ENCODE results near the gene SOAT2.

Gene SOAT2

DNA sequence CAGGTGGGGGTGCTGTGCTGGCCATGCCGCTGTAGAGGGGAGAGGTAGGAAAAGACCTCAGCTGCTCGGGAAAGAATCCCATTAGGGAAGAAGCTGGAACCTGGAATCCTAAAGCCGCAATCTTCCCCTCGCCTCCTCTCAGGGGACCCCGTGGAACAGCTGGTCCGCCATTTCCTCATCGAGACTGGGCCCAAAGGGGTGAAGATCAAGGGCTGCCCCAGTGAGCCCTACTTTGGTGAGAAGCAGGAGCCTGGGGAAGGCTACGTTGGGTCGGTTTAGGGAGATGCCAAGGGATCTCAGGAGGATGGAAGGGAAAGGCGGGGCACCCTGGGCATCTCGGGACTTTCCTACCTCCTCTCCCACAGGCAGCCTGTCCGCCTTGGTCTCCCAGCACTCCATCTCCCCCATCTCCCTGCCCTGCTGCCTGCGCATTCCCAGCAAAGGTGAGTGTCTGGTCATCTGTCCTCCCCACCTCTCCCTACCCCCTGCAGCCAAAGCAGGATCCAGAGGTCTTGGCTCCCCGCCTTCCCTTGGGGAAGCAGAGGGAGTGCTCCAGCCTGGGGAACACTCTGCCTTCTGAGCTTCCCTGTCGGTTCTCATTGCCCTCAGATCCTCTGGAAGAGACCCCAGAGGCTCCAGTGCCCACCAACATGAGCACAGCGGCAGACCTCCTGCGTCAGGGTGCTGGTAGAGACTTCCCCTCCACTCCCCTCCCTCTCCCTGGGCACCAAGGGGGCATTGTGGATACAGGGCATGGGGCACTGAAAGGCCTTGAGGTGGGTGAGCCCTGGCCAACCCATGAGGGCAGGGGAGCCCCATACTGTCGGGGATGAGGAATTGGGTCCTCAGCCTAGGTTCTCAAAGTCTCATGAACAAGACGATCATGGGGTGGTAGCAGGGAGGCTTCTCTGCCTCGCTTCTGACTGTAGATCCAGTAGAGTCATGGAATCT, 41.0 kb upstream of the SOAT2 start:
- Mint-ChIP-seq H3K27ac (no peak overlapping the region), H3K9me3 (no peaks in the 10 kb centered on the region), H3K27me3 (ENCODE audit: low read depth) (no peaks in the 10 kb centered on the region), H3K4me1 (ENCODE audit: low read depth) (peaks cover 2% of the 10 kb centered on the region), H3K36me3 (ENCODE audit: low read depth) (peaks cover 16% of the 10 kb centered on the region), H3K4me3 (no peak overlapping the region)
- no peak for DNase-seq (ENCODE audit: low spot score)

DNA sequence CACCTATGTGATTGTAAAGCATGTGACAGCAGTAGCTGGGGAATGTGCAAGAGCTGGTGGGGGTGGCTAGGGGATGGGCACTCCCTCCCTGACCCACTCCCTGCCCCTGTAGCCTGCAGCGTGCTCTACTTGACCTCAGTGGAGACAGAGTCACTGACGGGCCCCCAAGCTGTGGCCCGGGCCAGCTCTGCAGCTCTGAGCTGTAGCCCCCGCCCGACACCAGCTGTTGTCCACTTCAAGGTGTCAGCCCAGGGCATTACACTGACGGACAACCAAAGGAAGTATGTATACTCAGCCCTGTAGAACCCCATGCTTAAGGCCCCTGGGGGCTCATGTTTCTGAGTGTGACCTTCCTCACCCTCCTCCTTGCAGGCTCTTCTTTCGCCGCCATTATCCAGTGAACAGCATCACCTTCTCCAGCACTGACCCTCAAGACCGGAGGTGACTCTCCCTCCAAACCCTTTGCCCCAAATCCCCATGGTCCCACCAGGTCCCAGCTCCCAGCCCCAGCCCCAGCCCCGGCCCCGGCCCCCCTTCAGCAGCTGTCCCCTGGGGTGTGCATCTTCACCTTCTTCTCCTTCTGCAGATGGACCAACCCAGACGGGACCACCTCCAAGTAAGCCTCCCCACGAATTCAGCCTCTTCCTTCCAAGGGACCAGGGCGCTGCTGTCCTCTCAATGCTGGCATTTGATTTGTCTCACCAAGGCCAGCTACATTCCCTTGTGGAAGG, 40.1 kb upstream of the SOAT2 start:
- DNase-seq (ENCODE audit: low spot score) = no peak
- H3K27me3 Mint-ChIP-seq (ENCODE audit: low read depth) = no peaks in the 10 kb centered on the region
- no peak overlapping the region for H3K27ac Mint-ChIP-seq
- H3K36me3 Mint-ChIP-seq (ENCODE audit: low read depth) = peaks cover 16% of the 10 kb centered on the region
- no peak overlapping the region for H3K4me3 Mint-ChIP-seq
- no peaks in the 10 kb centered on the region for H3K9me3 Mint-ChIP-seq
- peaks cover 2% of the 10 kb centered on the region for H3K4me1 Mint-ChIP-seq (ENCODE audit: low read depth)

DNA sequence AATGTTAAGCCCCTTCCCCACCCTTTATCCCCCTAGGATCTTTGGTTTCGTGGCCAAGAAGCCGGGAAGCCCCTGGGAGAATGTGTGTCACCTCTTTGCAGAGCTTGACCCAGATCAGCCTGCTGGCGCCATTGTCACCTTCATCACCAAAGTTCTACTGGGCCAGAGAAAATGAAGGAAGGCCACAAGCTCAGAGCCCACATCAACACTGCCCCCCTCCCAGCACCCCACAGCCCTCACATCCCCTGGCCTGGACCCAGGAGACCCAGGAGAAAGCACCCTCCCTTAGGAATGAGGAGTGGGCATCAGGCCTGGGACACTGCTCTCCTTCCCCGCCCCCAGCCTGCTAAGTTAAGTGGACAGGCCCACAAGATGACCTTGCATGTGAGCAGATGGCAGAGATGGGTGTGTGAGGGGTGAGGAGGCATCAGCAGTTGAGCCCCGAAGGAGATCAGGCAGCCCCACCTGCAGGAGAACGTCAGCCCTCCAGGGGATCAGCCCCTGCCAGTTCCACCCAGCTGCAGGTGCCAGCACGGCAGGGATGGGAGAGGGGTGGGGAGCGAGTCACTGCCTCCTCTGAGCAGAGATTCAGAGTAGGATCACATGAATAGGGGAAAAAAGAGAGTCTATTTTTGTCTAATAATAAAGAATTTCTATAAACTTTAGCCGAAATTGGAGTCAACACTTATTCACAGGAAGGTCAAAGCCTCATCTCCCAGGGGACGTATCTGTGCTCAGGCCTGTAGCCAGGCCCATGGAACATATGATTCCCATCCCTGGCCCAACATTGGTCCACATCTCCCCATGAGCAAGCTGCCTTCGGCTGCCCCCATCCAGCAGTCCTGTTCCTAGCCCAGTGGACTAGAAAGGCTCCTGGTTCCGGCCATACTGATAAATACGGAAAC, 39.3 kb upstream of the SOAT2 start:
- H3K4me3 Mint-ChIP-seq = no peak overlapping the region
- peaks cover 2% of the 10 kb centered on the region for H3K4me1 Mint-ChIP-seq (ENCODE audit: low read depth)
- H3K36me3 Mint-ChIP-seq (ENCODE audit: low read depth) = peaks cover 16% of the 10 kb centered on the region
- no peaks in the 10 kb centered on the region for H3K9me3 Mint-ChIP-seq
- no peak for DNase-seq (ENCODE audit: low spot score)
- no peak overlapping the region for H3K27ac Mint-ChIP-seq
- no peaks in the 10 kb centered on the region for H3K27me3 Mint-ChIP-seq (ENCODE audit: low read depth)

DNA sequence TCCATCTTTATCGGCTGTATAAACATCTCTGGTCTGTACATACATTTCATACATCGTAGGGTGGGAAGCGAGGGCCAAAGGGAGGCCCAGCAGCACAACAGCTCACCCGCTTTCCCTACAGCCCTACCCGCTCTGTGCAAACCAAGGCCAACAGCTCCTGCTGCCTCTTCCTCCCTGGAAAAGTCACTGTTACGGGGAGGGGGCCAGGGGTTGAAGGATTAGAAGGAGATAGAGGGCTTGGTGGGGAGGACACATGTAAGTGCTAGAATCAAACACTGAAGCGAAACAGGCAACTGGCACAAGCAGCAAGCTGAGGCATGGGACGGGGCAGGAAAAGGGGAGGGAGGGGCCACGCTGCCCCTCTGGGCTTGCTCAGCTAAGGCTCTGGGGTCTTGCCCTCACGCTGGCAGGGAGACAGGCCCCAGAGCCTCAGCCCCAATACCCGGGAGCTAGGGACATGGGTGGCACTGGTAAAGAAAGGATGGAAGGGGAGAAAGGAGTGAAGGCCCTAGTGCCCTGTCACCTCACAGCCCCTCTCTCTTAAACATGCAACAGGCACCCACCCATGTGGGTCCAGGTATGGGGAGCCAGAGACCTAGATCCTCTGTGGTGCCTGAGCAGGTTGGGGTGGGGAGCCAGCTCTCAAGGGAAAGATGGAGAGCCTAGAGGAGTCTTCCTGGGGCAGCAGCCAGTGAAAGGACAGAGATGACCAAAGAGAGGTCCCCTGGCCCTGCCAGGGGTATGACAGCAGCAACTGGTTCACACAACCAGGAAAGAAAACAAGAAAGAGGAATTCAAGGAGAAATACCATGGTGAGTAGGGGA, 38.5 kb upstream of the SOAT2 start:
- no peak for DNase-seq (ENCODE audit: low spot score)
- Mint-ChIP-seq H3K9me3 (no peaks in the 10 kb centered on the region), H3K4me1 (ENCODE audit: low read depth) (peaks cover 2% of the 10 kb centered on the region), H3K27me3 (ENCODE audit: low read depth) (no peaks in the 10 kb centered on the region), H3K27ac (no peak overlapping the region), H3K4me3 (no peak overlapping the region), H3K36me3 (ENCODE audit: low read depth) (peaks cover 16% of the 10 kb centered on the region)

DNA sequence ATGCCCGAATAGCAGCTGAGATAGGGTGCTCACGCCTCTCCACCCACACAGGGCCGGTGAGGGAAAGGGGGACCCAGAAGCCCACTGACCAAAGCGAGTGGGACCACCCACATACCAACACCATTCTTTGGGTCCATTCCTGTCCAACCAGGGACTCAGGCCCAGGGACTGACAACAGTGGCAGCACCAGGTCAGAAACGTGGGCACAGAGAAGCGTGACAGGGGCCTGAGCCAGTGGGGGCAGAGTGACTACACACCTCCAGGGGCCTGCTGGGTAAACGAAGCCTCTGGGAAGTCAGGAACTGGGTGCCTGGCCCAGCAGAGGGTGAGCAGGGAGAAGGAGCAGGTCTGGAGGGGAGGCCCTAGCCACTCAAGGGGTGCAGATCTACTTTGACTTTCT, 37.8 kb upstream of the SOAT2 start:
- Mint-ChIP-seq H3K36me3 (ENCODE audit: low read depth) (peaks cover 16% of the 10 kb centered on the region), H3K27me3 (ENCODE audit: low read depth) (no peaks in the 10 kb centered on the region), H3K4me1 (ENCODE audit: low read depth) (peaks cover 2% of the 10 kb centered on the region), H3K27ac (no peak overlapping the region), H3K9me3 (no peaks in the 10 kb centered on the region), H3K4me3 (no peak overlapping the region)
- DNase-seq (ENCODE audit: low spot score) = no peak

DNA sequence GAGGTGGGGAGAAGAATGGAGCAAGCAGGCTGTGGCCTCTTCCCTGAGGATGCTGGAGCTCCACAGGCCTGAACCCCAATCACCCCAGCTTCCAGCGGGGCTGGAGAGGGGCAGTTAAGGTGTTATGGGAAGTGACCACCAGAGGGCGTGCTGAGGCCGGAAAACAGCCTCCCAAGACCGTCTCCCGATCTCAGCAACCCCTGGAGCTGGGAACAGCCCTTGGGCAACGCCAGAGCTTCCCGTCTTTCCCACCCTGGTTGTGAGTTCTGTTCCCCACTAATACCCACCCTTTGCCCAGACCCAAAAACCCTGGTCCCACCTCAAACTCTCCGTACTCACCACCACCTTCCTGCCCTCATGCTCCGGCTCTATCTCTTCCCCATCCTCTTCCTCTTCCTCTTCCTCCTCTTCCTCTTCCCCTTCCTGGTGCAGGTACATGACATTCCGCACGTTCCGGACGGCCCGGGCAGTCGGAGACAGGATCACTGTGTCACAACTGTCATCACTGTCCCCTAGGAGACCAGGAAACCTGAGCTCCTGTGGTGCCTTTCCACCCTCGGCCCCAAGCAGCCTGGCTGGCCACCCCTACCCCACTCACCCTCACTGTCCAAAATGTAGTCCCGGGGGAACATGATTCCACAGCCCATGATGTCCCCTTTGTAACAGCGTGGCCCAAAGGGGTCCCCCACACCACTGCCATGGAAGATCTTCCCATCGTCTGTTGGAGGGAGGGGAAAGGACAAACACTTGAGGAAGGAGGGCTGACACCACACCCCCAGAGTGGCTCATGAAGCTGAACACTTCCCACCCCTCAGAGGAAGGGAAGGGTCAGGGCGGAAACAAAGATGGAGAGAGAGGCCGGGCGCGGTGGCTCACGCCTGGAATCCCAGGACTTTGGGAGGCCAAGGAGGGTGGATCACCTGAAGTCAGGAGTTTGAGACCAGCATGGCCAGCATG, 37.0 kb upstream of the SOAT2 start:
- H3K27ac Mint-ChIP-seq = no peak overlapping the region
- peak; percentile 39 for DNase-seq (ENCODE audit: low spot score)
- no peak overlapping the region for H3K4me3 Mint-ChIP-seq
- peaks cover 2% of the 10 kb centered on the region for H3K4me1 Mint-ChIP-seq (ENCODE audit: low read depth)
- peaks cover 22% of the 10 kb centered on the region for H3K36me3 Mint-ChIP-seq (ENCODE audit: low read depth)
- H3K27me3 Mint-ChIP-seq (ENCODE audit: low read depth) = no peaks in the 10 kb centered on the region
- no peaks in the 10 kb centered on the region for H3K9me3 Mint-ChIP-seq

DNA sequence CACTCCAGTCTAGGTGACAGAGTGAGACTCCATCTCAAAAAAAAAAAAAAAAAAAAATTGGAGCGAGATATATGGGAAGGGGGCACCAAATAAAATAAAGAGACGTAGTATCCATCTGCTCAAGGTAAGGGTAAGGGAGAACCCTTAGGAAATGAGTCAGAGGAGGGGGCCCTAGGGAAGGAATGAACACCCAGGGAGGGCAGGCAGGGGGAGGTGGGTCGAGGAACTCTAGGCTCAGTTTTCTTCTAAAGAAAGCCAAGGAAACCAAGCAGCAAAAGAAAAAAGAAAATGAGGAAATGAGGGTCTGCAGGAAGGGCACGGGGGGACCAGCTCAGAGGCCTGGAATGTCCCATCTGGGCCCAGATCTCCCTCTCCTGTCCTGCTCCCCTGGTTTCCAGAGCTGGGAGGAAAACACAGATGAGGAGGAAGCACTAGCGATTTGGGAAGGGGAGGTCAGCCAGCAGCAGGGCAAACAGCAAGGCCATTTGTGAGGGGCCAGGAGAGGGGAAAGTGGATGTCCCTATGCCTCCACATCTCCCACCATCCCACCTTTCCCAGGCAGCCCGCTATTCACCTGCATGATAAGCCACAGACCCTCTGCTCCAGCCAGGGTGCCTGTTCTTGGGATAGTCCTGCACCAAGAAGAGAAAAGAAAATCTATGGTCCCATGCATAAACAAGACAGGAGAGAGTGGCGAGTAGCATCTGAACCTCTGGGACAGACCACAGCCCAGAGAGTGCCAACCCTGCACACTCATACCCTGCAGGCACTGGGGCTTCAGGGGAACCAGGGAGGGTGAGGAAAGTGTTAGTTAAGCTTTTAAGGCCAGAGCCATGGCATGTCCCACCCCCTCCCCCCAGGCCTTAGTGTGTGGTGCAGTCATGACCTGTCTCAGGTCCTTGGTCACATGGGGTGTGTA, 36.0 kb upstream of the SOAT2 start:
- peaks cover 2% of the 10 kb centered on the region for H3K4me1 Mint-ChIP-seq (ENCODE audit: low read depth)
- no peaks in the 10 kb centered on the region for H3K27me3 Mint-ChIP-seq (ENCODE audit: low read depth)
- H3K27ac Mint-ChIP-seq = no peak overlapping the region
- peaks cover 25% of the 10 kb centered on the region for H3K36me3 Mint-ChIP-seq (ENCODE audit: low read depth)
- no peak for DNase-seq (ENCODE audit: low spot score)
- no peaks in the 10 kb centered on the region for H3K9me3 Mint-ChIP-seq
- H3K4me3 Mint-ChIP-seq = no peak overlapping the region

DNA sequence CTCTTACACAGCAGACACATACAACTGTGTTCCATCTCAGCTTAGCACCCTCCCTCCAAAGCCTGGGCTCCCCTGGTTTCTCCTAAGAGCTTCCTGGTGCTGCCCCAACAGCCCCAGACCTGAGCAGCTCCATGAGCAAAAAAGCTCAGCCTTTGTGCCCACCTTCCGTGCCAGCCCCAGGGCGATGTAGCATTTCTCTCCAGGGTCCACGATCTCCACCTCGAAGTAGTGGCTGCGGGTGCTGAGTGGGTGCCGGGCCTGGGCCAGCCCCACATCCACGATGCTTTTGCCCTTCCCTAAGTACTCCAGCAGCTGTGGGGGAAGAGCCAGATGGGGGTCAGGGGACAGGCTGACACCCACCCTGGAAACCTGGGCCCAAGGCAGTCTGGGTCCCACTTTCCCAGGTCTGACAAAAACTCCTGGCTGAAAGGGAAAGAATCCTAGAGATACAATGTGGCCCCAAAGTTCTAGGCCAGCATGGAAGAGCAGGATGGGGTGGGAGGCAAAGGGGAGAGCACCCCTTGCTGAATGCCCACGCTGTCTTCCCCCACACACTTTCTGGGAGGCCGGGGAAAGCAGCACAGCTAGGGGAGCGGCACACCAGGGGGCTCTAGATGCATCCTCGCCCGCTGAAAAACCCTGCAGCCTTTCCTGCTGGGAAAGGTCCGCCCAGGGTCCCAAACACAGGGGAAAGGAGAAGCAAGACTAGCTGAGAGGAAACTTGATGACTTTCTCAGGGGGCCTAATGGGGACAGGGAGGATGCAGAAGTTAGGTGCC, 35.1 kb upstream of the SOAT2 start:
- DNase-seq (ENCODE audit: low spot score) = no peak
- H3K27ac Mint-ChIP-seq = no peak overlapping the region
- peaks cover 30% of the 10 kb centered on the region for H3K36me3 Mint-ChIP-seq (ENCODE audit: low read depth)
- H3K27me3 Mint-ChIP-seq (ENCODE audit: low read depth) = no peaks in the 10 kb centered on the region
- H3K4me3 Mint-ChIP-seq = no peak overlapping the region
- H3K9me3 Mint-ChIP-seq = no peaks in the 10 kb centered on the region
- peaks cover 2% of the 10 kb centered on the region for H3K4me1 Mint-ChIP-seq (ENCODE audit: low read depth)

DNA sequence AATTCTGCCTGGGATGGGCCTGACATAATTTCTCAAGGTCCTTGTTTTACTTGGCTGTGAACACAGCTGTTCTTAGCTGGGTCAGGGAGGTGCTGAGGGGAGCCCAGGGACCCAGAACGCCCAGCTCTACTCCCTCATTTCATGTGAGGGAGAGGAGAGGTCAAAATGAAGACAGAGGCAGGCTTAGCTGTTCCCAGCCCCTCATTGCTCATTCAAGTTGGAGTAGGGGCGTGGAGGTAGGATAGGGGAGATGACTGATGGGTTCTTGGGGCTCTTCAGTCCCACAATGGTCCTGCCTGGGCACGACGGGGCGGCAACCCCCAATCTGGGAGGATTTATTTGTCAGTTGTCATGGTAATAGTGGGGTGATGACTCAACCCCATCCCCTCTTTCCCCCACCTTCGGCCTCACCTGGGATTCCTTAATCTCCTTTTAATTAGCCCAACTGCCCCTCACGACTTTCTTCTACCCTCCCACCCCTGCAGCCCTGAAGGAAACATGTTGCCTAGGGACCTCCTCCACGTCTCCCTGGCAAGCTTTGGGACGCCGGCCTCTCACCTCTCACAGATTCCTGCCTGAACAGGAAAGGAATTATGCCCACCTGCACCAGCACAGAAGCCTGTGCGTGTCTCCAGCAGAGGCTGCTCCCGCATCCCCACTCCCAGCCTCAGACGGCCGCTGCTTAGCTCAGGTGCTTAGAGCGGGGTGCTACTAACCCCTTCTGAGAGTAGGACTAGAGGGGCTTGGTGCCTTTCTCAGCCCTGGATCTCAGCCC, 34.3 kb upstream of the SOAT2 start:
- Mint-ChIP-seq H3K4me3 (no peak overlapping the region), H3K9me3 (no peaks in the 10 kb centered on the region), H3K27me3 (ENCODE audit: low read depth) (no peaks in the 10 kb centered on the region), H3K36me3 (ENCODE audit: low read depth) (peaks cover 32% of the 10 kb centered on the region), H3K27ac (no peak overlapping the region), H3K4me1 (ENCODE audit: low read depth) (peaks cover 4% of the 10 kb centered on the region)
- DNase-seq (ENCODE audit: low spot score) = no peak

DNA sequence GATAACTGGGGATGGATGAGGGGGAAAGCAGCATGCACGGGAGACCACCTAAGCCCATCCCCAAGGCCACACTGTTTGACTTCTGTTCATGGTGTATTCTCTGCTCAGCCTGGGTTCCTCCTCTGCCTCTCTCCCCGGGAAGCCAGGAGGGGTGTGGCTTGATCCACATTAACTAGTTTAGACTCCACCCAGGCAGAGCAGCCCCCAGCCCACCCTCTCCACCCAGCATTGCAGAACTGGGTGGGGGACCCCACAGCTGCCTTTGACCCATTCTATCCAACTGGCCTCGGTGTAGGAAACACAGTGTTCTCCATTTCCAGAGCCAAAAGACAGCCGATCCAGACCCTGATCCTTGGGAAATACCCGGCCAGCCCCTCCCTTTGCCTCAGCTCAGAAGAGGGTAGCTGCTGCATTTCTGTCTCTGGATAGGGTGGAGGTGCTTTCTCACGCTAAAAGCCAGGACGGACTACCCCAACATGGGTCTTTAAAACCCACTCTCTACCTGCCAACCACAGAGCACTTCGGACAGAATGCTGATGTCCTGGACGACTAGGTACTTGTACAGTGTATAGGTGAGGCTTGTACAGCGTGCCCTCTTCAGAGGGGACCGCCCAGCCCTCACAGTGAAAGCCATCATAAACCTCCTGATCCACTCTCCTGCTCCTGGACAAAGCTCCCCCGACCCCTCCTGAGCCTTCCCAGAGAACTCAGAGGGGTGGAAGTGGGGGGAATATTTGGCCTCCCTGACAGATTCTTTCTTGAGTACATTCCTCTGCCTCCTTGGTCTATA, 33.5 kb upstream of the SOAT2 start:
- Mint-ChIP-seq H3K9me3 (no peaks in the 10 kb centered on the region), H3K4me1 (ENCODE audit: low read depth) (peaks cover 4% of the 10 kb centered on the region), H3K27ac (no peak overlapping the region), H3K27me3 (ENCODE audit: low read depth) (no peaks in the 10 kb centered on the region), H3K4me3 (no peak overlapping the region), H3K36me3 (ENCODE audit: low read depth) (peaks cover 32% of the 10 kb centered on the region)
- DNase-seq (ENCODE audit: low spot score) = no peak
